Esophagus squamous epithelium (tissue), 5 donors: ENCODE data around the gene TCEAL4. TPM values are rescaled to one million over a fixed set of nuclear protein-coding genes. Genes with fewer than 3 reads are reported as not detected.

ENCODE experiments used
- DNase-seq: peaks from one replicate; lab custom pipeline; 2025; lab: John Stamatoyannopoulos, UW
- H3K27ac ChIP-seq, 4 donors: fragments of 200-600 bp; sonication (generic); one replicate each; pipeline ENCODE4 v1.5.1; 2016 to 2019; ENCODE audit warnings: mild to moderate bottlenecking in 1 of 4
- H3K27me3 ChIP-seq, 4 donors: fragments of 200-600 bp; sonication (generic); 1 replicate in 3 of 4; 2 replicates in 1 of 4; pipeline versions ENCODE4 v1.5.1 to v1.6.0; 2017 to 2021; ENCODE audit warnings: antibody characterized with exemption in 1 of 4
- H3K36me3 ChIP-seq, 3 donors: fragments of 200-600 bp; sonication (generic); one replicate each; pipeline ENCODE4 v1.5.1; 2016 to 2019
- H3K4me1 ChIP-seq, 3 donors: fragments of 200-600 bp; sonication (generic); one replicate each; pipeline ENCODE4 v1.5.1; 2017 to 2019
- H3K4me3 ChIP-seq, 4 donors: fragments of 200-600 bp; sonication (generic); 1 replicate in 3 of 4; 2 replicates in 1 of 4; pipeline ENCODE4 v1.5.1; 2016 to 2019; ENCODE audit warnings: mild to moderate bottlenecking in 2 of 4, moderate library complexity in 1 of 4
- H3K9me3 ChIP-seq, 3 donors: fragments of 200-600 bp; sonication (generic); one replicate each; pipeline ENCODE4 v1.5.1; 2016 to 2019
- CTCF ChIP-seq, 6 experiments: fragments of 450-650 bp in 4 of 6; fragments of 200-600 bp in 2 of 6; sonication (generic) in 2 of 6; IDR thresholded peaks; one replicate each; pipeline ENCODE4 v1.5.1; 2016 to 2019; ENCODE audit warnings: antibody characterized with exemption in 6 of 6, mild to moderate bottlenecking in 4 of 6, moderate library complexity in 4 of 6
- POLR2A ChIP-seq, 4 donors: fragments of 450-650 bp; IDR thresholded peaks; one replicate each; pipeline ENCODE4 v1.6.1; 2017; ENCODE audit warnings: antibody characterized with exemption in 4 of 4, mild to moderate bottlenecking in 4 of 4, moderate library complexity in 3 of 4
- WGBS, 2 donors: methylation state at CpG; one replicate each; pipeline ENCODE4 v1.1.5; 2018; 5-methylcytosine and 5-hydroxymethylcytosine counted together
- intact Hi-C: fragments of 100-400 bp; cut with DNase I; formaldehyde crosslinking; loops from one replicate; pipeline ENCODE4 v1.15.0; 2022
- total RNA-seq, 4 donors: library from RNA; depleted of rRNA; stranded (reverse); fragments of >200 nt; gene quantifications; one replicate each; pipeline ENCODE4 v1.1.0, GENCODE V29; 2016
- donor health status: DM: yes; HTN: yes; CAD: no.

The TCEAL4 gene
- total RNA-seq, 4 donors from 2014 or later, result 9.8 to 143 (median 36.8) TPM

- intact Hi-C loops, result no loop called here
- no peaks in the 10 kb centered on the region for H3K36me3 ChIP-seq
- DNase-seq, result no peak
- no peaks in the 10 kb centered on the region for H3K9me3 ChIP-seq
- 35% methylated on average over 16 of the region's 21 CpGs; no CpG with 5 or more reads in 1 of the 2 donors for WGBS, 2 donors
- no peaks in the 10 kb centered on the region for H3K27me3 ChIP-seq
- TF ChIP-seq CTCF (IDR thresholded peaks at IDR 0.05) (no peak), POLR2A (IDR thresholded peaks at IDR 0.05) (no peak)
- H3K27ac ChIP-seq, result peak overlapping the region; percentile 75 to 90 (median 88)
- H3K4me3 ChIP-seq, result peak overlapping the region; percentile 55 to 81 (median 62)
- peaks cover 0 to 14% (median 0%) of the 10 kb centered on the region in 3 donors for H3K4me1 ChIP-seq
Measured at GRCh38 chrX:103608306-103608963, 23.1 kb downstream of the TCEAL4 start.

- H3K27me3 ChIP-seq, result no peaks in the 10 kb centered on the region
- no peak for DNase-seq
- H3K9me3 ChIP-seq, result no peaks in the 10 kb centered on the region
- 33 to 50% methylated on average over 1 of the region's 1 CpG for WGBS, 2 donors
- no peak for TF ChIP-seq CTCF (IDR thresholded peaks at IDR 0.05)
- TF ChIP-seq POLR2A (IDR thresholded peaks at IDR 0.05), result no peak
- H3K27ac ChIP-seq, result no peak overlapping the region
- peaks cover 0 to 14% (median 0%) of the 10 kb centered on the region in 3 donors for H3K4me1 ChIP-seq
- H3K36me3 ChIP-seq, result no peaks in the 10 kb centered on the region
- intact Hi-C loops, result no loop called here
- H3K4me3 ChIP-seq, result no peak overlapping the region
Measured at GRCh38 chrX:103610282-103610681, 25.0 kb downstream of the TCEAL4 start.

GRCh38 chrX:103613362-103613890 is 28.1 kb downstream of the TCEAL4 start:
- intact Hi-C loops, result no loop called here
- Histone ChIP-seq H3K9me3 (no peaks in the 10 kb centered on the region), H3K4me3 (no peak overlapping the region), H3K27me3 (no peaks in the 10 kb centered on the region), H3K27ac (no peak overlapping the region), H3K36me3 (no peaks in the 10 kb centered on the region), H3K4me1 (peaks cover 0 to 8% (median 0%) of the 10 kb centered on the region in 3 donors)
- no peak for TF ChIP-seq POLR2A (IDR thresholded peaks at IDR 0.05)
- no peak for TF ChIP-seq CTCF (IDR thresholded peaks at IDR 0.05)
- no peak for DNase-seq
- 31 to 69% methylated on average over 1 of the region's 1 CpG for WGBS, 2 donors

GRCh38 chrX:103614999-103615398 is 29.7 kb downstream of the TCEAL4 start:
- TF ChIP-seq POLR2A (IDR thresholded peaks at IDR 0.05) (no peak), CTCF (IDR thresholded peaks at IDR 0.05) (no peak)
- Histone ChIP-seq H3K9me3 (no peaks in the 10 kb centered on the region), H3K4me1 (no peaks in the 10 kb centered on the region), H3K4me3 (no peak overlapping the region), H3K27ac (no peak overlapping the region), H3K27me3 (no peaks in the 10 kb centered on the region), H3K36me3 (no peaks in the 10 kb centered on the region)
- intact Hi-C loops, result no loop called here
- DNase-seq, result no peak
- 63 to 100% methylated on average over 1 of the region's 1 CpG for WGBS, 2 donors

GRCh38 chrX:103615781-103616371 is 30.6 kb downstream of the TCEAL4 start:
- Histone ChIP-seq H3K4me3 (no peak overlapping the region), H3K4me1 (no peaks in the 10 kb centered on the region), H3K27ac (no peak overlapping the region), H3K36me3 (no peaks in the 10 kb centered on the region), H3K27me3 (no peaks in the 10 kb centered on the region), H3K9me3 (no peaks in the 10 kb centered on the region)
- intact Hi-C loops, result no loop called here
- no peak for TF ChIP-seq POLR2A (IDR thresholded peaks at IDR 0.05)
- TF ChIP-seq CTCF (IDR thresholded peaks at IDR 0.05), result no peak
- no peak for DNase-seq
